OCI-LY3 (cell line): ENCODE measurements around the gene SLC34A1.

Experiments
- H2AFZ ChIP-seq: fragments of 200-600, 300-600 bp; shearing (Covaris generic); 2 replicates; pipeline ENCODE4 v1.6.0; 2014; ENCODE audit warnings: antibody characterized with exemption, low read depth, low read length
- H3K27ac ChIP-seq: fragments of 200-600, 300-600 bp; sonication (generic); 2 replicates; pipeline ENCODE4 v1.5.1; 2014; ENCODE audit warnings: mild to moderate bottlenecking, low read length, moderate library complexity, mixed read lengths
- H3K27me3 ChIP-seq: fragments of 200-600, 300-600 bp; sonication (generic); 2 replicates; pipeline ENCODE4 v1.6.1; 2014; ENCODE audit warnings: low read depth, low read length, mixed read lengths
- H3K36me3 ChIP-seq: fragments of 200-600, 300-600 bp; sonication (generic); replicated peaks from 2 replicates; pipeline ENCODE3; 2014; ENCODE audit warnings: low read depth, low read length, mixed read lengths
- H3K4me1 ChIP-seq: fragments of 300-600, 200-600 bp; sonication (generic); 2 replicates; pipeline ENCODE4 v1.6.1; 2014; ENCODE audit warnings: low read length, mixed read lengths
- H3K4me2 ChIP-seq: fragments of 200-600, 300-600 bp; sonication (generic); 2 replicates; pipeline ENCODE4 v1.6.1; 2014; ENCODE audit warnings: low read length, mixed read lengths
- H3K4me3 ChIP-seq: fragments of 300-600, 200-600 bp; sonication (generic); 2 replicates; pipeline ENCODE4 v1.5.1; 2014; ENCODE audit warnings: antibody characterized with exemption, mild to moderate bottlenecking, low read length, moderate library complexity
- H3K79me2 ChIP-seq: fragments of 300-600, 200-600 bp; shearing (Covaris generic); 2 replicates; pipeline ENCODE4 v1.6.1; 2014; ENCODE audit warnings: mild to moderate bottlenecking, low read length, mixed read lengths
- H3K9ac ChIP-seq: fragments of 300-600, 200-600 bp; shearing (Covaris generic); 2 replicates; pipeline ENCODE4 v1.6.0; 2014; ENCODE audit warnings: mild to moderate bottlenecking, low read length, moderate library complexity
- H3K9me3 ChIP-seq: fragments of 200-600, 300-600 bp; shearing (Covaris generic); 2 replicates; pipeline ENCODE4 v1.6.1; 2014; ENCODE audit warnings: low read length, mixed read lengths; ENCODE audit not compliant: insufficient read depth
- H4K20me1 ChIP-seq: fragments of 200-600, 300-600 bp; sonication (generic); 2 replicates; pipeline ENCODE4 v1.6.1; 2016; ENCODE audit warnings: low read length, mixed read lengths; ENCODE audit not compliant: insufficient read depth
- EZH2phosphoT487 ChIP-seq: fragments of 200-600 bp; shearing (Covaris generic); IDR thresholded peaks from 2 replicates; pipeline ENCODE4 v1.6.1; 2018; ENCODE audit warnings: antibody characterized with exemption, mixed run types, low read depth
- TF ChIP-seq, protein P1 (sequence below): fragments of 200-600, 300-600 bp; sonication (generic); IDR thresholded peaks from 2 replicates; pipeline ENCODE4 v1.5.1; 2014; ENCODE audit warnings: antibody characterized with exemption, low read length, low read depth

The SLC34A1 gene

DNA sequence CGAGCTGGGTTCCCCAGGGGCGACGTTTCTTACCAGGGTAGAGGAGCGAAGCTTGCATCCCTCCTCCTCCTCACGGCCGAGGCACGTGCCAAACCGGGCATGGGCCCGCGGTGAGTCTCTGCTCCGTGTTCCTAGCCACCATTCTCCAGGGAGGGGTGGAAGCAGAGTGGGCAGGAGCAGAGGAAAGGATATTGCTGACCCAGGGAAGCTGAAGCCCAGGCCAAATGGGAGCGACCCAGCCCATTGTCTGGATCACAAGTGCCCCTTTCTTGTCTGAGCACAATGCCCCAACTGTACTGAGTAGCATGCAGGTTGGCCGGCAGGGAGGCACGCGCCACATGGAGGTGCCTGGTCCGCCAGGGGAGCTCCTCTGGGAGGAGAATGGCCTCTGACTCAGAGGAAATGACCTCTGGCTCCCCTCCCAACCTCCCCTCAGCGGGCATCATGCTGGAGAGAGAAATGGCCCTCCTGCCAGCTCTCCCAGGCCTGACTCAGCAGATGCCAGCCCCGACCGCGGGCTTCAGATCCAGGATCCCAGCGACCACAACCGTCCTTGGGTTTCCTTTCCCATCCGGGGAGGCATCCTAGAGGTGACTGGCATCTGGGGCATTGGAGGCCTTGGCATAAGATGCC lies 63.5 kb downstream of the SLC34A1 start:
- Histone ChIP-seq H2AFZ (no peak overlapping the region), H3K9me3 (no peaks in the 10 kb centered on the region), H3K4me3 (peak overlapping the region; percentile 58), H3K9ac (no peak overlapping the region), H3K36me3 (no peaks in the 10 kb centered on the region), H4K20me1 (0 out of 2 replicates have a peak, but pooled peaks cover 2% of the 10 kb centered on the region), H3K79me2 (no peaks in the 10 kb centered on the region), H3K4me2 (peak overlapping the region; percentile 64), H3K4me1 (peaks cover 35% of the 10 kb centered on the region), H3K27ac (no peak overlapping the region), H3K27me3 (no peaks in the 10 kb centered on the region)
- TF ChIP-seq, protein P1, sequence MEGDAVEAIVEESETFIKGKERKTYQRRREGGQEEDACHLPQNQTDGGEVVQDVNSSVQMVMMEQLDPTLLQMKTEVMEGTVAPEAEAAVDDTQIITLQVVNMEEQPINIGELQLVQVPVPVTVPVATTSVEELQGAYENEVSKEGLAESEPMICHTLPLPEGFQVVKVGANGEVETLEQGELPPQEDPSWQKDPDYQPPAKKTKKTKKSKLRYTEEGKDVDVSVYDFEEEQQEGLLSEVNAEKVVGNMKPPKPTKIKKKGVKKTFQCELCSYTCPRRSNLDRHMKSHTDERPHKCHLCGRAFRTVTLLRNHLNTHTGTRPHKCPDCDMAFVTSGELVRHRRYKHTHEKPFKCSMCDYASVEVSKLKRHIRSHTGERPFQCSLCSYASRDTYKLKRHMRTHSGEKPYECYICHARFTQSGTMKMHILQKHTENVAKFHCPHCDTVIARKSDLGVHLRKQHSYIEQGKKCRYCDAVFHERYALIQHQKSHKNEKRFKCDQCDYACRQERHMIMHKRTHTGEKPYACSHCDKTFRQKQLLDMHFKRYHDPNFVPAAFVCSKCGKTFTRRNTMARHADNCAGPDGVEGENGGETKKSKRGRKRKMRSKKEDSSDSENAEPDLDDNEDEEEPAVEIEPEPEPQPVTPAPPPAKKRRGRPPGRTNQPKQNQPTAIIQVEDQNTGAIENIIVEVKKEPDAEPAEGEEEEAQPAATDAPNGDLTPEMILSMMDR: no peak
- no peak for TF ChIP-seq EZH2phosphoT487
